Hematopoietic multipotent progenitor cell treated with erythropoietin and hydrocortisone succinate and interleukin-3 and kit ligand, for 6 days (in vitro differentiated cells): Measurements from ENCODE around the gene ZNF235.
"Not testable (repeated sequence)": the region's sequence is repeated elsewhere in the genome, so short reads cannot be mapped to it uniquely, and the experiment has no call there.

Experiments used
- DNase-seq: peaks from one replicate; pipeline ENCODE4 v3.0.0-alpha.2; 2015

The ZNF235 gene

DNA sequence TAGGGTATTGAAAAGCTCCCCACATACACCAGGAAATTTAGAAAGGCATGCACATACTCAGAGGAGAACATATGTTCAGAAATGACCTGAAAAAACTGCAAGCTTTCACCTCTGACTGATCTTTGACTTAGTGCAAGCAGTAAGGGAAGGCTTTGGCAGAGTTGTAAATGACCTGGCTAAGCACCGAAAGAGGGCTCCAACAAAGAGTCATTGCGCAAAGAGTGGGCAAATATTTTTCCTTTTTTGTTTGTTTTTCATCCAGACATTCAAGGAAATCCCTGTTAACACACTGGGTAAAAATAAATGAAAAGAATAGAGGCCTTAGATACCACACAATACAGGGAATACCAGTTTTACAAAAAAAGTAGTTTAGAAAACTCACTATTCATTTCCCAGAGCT is 50.3 kb downstream of the ZNF235 start:
- no peak for DNase-seq

DNA sequence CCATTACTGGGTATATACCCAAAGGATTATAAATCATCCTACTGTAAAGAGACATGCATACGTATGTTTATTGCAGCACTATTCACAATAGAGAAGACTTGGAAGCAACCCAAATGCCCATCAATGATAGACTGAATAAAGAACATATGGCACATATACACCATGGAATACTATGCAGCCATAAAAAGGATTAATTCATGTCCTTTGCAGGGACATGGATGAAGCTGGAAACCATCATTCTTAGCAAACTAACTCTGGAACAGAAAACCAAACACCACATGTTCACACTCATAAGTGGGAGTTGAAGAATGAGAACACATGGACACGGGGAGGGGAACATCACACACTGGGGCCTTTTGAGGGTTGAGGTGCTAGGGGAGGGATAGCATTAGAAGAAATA is 51.4 kb downstream of the ZNF235 start:
- DNase-seq = not testable (repeated sequence)

DNA sequence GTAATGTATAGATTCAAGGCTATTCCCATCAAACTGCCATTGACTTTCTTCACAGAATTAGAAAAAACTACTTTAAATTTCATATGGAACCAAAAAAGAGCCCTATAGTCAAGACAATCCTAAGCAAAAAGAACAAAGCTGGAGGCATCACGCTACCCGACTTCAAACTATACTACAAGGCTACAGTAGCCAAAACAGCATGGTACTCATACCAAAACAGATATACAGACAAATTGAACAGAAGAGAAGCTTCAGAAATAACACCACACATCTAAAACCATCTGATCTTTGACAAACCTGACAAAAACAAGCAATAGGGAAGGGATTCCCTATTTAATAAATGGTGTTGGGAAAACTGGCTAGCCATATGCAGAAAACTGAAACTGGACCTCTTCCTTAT is 52.5 kb downstream of the ZNF235 start:
- DNase-seq = not testable (repeated sequence)

DNA sequence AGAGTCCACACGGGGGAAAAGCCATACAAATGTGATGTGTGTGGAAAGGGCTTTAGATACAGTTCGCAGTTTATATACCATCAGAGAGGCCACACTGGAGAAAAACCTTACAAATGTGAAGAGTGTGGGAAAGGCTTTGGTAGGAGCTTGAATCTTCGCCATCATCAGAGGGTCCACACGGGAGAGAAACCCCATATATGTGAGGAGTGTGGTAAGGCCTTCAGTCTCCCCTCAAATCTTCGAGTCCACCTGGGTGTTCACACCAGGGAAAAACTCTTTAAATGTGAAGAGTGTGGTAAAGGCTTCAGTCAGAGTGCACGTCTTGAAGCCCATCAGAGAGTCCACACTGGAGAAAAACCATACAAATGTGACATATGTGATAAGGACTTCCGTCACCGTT is 68.4 kb downstream of the ZNF235 start:
- DNase-seq = no peak
